Smooth muscle cell (in vitro differentiated cells): ENCODE data around the gene EML6. TPM values are rescaled to one million over a fixed set of nuclear protein-coding genes. Genes with fewer than 3 reads are reported as not detected.
A peak's percentile ranks its signal among the peaks of the same experiment; 100 is the strongest.

ENCODE experiments used
- DNase-seq: peaks from one replicate; lab custom pipeline; 2025; ENCODE audit not compliant: unreplicated experiment; lab: John Stamatoyannopoulos, UW
- H2AFZ ChIP-seq: fragments of 200-600 bp; sonication (generic); 2 replicates; pipeline ENCODE4 v1.6.0; 2016; ENCODE audit warnings: antibody characterized with exemption, low read depth, mild to moderate bottlenecking
- H3F3A ChIP-seq: fragments of 200-600 bp; sonication (generic); 2 replicates; pipeline ENCODE4 v1.6.0; 2017; ENCODE audit warnings: antibody characterized with exemption, low read depth
- H3K27ac ChIP-seq: fragments of 200-600 bp; sonication (generic); 2 replicates; pipeline ENCODE4 v1.5.1; 2016; ENCODE audit warnings: low read depth, mild to moderate bottlenecking
- H3K27me3 ChIP-seq: fragments of 200-600 bp; sonication (generic); 2 replicates; pipeline ENCODE4 v1.6.1; 2016; ENCODE audit warnings: low read depth, mild to moderate bottlenecking
- H3K36me3 ChIP-seq: fragments of 200-600 bp; sonication (generic); 2 replicates; pipeline ENCODE4 v1.5.1; 2016; ENCODE audit warnings: low read depth
- H3K4me1 ChIP-seq: fragments of 200-600 bp; sonication (generic); 2 replicates; pipeline ENCODE4 v1.5.1; 2016; ENCODE audit warnings: low read depth
- H3K4me2 ChIP-seq: fragments of 200-600 bp; sonication (generic); 2 replicates; pipeline ENCODE4 v1.6.0; 2016; ENCODE audit warnings: mild to moderate bottlenecking
- H3K4me3 ChIP-seq: fragments of 200-600 bp; sonication (generic); 2 replicates; pipeline ENCODE4 v1.5.1; 2016; ENCODE audit warnings: mild to moderate bottlenecking
- H3K79me2 ChIP-seq: fragments of 200-600 bp; sonication (generic); 2 replicates; pipeline ENCODE4 v1.6.0; 2016; ENCODE audit warnings: low read depth, mild to moderate bottlenecking
- H3K9ac ChIP-seq: fragments of 200-600 bp; sonication (generic); 2 replicates; pipeline ENCODE4 v1.6.0; 2016; ENCODE audit warnings: low read depth
- H3K9me3 ChIP-seq: fragments of 200-600 bp; sonication (generic); replicated peaks from 2 replicates; pipeline ENCODE4 v1.5.1; 2016; ENCODE audit warnings: low read depth
- H4K20me1 ChIP-seq: fragments of 200-600 bp; sonication (generic); 2 replicates; pipeline ENCODE4 v1.6.0; 2016; ENCODE audit warnings: low read depth
- WGBS: methylation state at CpG from one replicate; pipeline ENCODE4 v1.1.7; 2016; ENCODE audit warnings: low lambda C conversion rate; 5-methylcytosine and 5-hydroxymethylcytosine counted together
- polyA plus RNA-seq: library from polyadenylated mRNA; unstranded; fragments of >200 nt; fragmentation: Nextera tagmentation; extraction: Ambion mirVana; gene quantifications from 2 replicates; pipeline ENCODE4 v1.2.1, GENCODE V29; 2016
- total RNA-seq: library from RNA; depleted of rRNA; stranded (reverse); fragments of >200 nt; gene quantifications from 2 replicates; pipeline ENCODE4 v1.2.3, GENCODE V29; 2014
- TF ChIP-seq, protein P1 (sequence below): fragments of 200-600 bp; sonication (generic); IDR thresholded peaks from 2 replicates; pipeline ENCODE4 v1.5.1; 2017; ENCODE audit warnings: borderline replicate concordance, mild to moderate bottlenecking, antibody characterized with exemption; ENCODE audit not compliant: insufficient read depth, poor library complexity, severe bottlenecking

EML6 gene
- total and polyA plus RNA-seq, 2 experiments from 2014 or later, result 0.49 to 0.54 TPM

DNA sequence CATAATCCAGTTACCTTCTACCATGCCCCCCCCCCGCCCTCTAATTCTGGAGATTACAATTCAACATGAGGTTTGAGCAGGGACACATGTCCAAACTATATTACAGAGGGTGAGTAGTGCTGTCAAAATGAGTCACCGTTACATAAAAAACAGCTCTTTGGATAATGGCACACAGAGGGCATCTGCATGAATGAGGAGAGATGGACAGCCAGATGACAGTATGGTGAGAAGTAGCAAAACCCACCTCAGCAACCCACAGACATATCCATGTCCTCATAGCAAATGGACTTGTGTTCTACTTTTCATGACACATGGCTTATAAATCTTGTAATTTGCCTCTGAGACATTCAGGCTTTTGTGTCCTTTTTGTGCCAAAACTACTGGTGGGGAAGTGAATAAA lies 132.0 kb downstream of the EML6 start:
- Histone ChIP-seq H3K79me2 (no peaks in the 10 kb centered on the region), H3K9me3 (no peaks in the 10 kb centered on the region), H3K9ac (no peak overlapping the region), H3K27me3 (no peaks in the 10 kb centered on the region), H3K4me1 (no peaks in the 10 kb centered on the region), H4K20me1 (no peaks in the 10 kb centered on the region), H2AFZ (no peak overlapping the region), H3K36me3 (no peaks in the 10 kb centered on the region), H3F3A (no peaks in the 10 kb centered on the region), H3K27ac (no peak overlapping the region), H3K4me2 (no peak overlapping the region), H3K4me3 (no peak overlapping the region)
- 77% methylated on average over 2 of the region's 2 CpGs for WGBS
- no peak for DNase-seq
- TF ChIP-seq, protein P1, sequence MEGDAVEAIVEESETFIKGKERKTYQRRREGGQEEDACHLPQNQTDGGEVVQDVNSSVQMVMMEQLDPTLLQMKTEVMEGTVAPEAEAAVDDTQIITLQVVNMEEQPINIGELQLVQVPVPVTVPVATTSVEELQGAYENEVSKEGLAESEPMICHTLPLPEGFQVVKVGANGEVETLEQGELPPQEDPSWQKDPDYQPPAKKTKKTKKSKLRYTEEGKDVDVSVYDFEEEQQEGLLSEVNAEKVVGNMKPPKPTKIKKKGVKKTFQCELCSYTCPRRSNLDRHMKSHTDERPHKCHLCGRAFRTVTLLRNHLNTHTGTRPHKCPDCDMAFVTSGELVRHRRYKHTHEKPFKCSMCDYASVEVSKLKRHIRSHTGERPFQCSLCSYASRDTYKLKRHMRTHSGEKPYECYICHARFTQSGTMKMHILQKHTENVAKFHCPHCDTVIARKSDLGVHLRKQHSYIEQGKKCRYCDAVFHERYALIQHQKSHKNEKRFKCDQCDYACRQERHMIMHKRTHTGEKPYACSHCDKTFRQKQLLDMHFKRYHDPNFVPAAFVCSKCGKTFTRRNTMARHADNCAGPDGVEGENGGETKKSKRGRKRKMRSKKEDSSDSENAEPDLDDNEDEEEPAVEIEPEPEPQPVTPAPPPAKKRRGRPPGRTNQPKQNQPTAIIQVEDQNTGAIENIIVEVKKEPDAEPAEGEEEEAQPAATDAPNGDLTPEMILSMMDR, result no peak

DNA sequence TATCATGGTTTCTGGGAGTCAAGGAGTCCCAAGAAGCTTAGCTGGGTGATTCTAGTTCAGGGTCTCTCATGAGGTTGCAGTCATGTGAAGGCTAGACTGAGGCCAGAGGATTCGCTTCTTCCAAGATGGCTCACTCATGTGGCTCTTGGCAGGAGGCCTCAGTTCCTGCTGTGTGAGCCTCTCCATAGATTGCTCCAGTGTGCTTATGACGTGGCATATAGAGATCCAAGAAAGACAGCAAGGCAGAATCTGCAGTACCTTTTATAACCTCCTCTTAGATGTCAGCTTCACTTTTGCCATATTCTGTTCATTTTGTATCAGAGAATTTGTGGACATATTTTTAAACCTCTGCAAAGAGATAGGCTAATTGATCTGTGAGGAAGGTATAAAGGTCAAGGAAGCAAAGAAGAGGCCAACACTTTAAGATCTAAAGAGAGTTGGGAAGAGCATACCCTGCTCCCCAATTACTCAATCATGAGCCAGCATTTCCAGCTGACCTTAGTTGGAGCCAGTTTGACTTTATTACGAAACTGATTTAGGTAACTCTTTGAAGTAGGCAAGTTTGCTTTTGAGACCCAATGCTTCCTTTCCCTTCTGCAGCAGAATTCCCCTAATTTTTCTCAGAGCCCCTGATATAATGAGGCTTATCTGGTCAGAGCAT lies 134.7 kb downstream of the EML6 start:
- DNase-seq, result no peak
- H3K9ac ChIP-seq, result no peak overlapping the region
- H4K20me1 ChIP-seq, result no peaks in the 10 kb centered on the region
- WGBS, result 64% methylated on average over 3 of the region's 3 CpGs
- no peak overlapping the region for H3K27ac ChIP-seq
- H2AFZ ChIP-seq, result no peak overlapping the region
- H3F3A ChIP-seq, result no peaks in the 10 kb centered on the region
- H3K36me3 ChIP-seq, result no peaks in the 10 kb centered on the region
- TF ChIP-seq, protein P1, result no peak
- no peaks in the 10 kb centered on the region for H3K79me2 ChIP-seq
- H3K4me1 ChIP-seq, result no peaks in the 10 kb centered on the region
- H3K27me3 ChIP-seq, result no peaks in the 10 kb centered on the region
- no peak overlapping the region for H3K4me3 ChIP-seq
- no peak overlapping the region for H3K4me2 ChIP-seq
- H3K9me3 ChIP-seq, result no peaks in the 10 kb centered on the region

DNA sequence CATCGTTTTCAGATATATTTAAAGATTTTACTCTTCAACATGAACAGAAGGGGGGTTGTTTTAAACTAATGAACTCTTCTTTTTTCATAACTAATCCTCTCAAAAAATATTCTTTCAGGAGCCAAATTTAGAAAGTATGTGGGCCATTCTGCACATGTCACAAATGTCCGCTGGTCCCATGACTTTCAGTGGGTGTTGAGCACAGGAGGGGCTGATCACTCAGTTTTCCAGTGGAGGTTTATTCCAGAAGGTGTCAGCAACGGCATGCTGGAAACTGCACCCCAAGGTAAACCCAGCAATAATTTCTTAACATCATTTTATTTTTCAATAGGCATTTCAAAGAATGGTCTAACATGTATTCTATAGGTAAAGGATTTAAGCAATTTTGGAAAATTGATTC lies 136.0 kb downstream of the EML6 start:
- H3K4me2 ChIP-seq, result no peak overlapping the region
- 90% methylated on average over 3 of the region's 3 CpGs for WGBS

More for the DNA sequence above, 136.0 kb downstream of the EML6 start:
- H4K20me1 ChIP-seq, result no peaks in the 10 kb centered on the region
- no peak overlapping the region for H3K9ac ChIP-seq
- no peak overlapping the region for H2AFZ ChIP-seq
- no peaks in the 10 kb centered on the region for H3K79me2 ChIP-seq
- no peaks in the 10 kb centered on the region for H3K4me1 ChIP-seq
- H3K4me3 ChIP-seq, result no peak overlapping the region
- no peaks in the 10 kb centered on the region for H3K36me3 ChIP-seq
- H3K27ac ChIP-seq, result peak overlapping the region; percentile 85
- no peaks in the 10 kb centered on the region for H3K27me3 ChIP-seq
- no peaks in the 10 kb centered on the region for H3K9me3 ChIP-seq
- TF ChIP-seq, protein P1, result no peak
- no peak for DNase-seq
- H3F3A ChIP-seq, result no peaks in the 10 kb centered on the region
